ENCODE measurements around the gene COPA. TPM values are rescaled to one million over a fixed set of nuclear protein-coding genes. Genes with fewer than 3 reads are reported as not detected.

The COPA gene
- total and polyA plus RNA-seq, 11 donors: 46.9 to 129 (median 100) TPM

DNA sequence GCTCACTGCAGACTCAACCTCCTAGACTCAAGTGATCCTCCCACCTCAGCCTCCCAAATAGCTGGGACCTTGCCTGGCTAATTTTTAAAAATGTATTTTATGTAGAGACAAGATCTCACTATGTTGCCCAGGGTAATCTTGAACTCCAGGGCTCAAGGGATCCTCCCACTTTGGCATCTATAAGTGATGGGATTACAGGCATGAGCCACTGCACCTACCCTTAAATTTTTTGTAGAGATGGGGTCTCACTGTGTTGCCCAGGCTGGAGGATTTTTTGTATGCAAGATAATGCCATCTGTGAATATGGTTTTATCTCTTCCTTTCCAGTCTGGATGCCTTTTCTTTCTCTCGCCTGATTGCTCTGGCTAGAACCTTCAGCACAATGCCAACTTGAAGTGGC, 72.0 kb downstream of the COPA start:
- intact Hi-C loops (cut with DNase I): no loop called here
- TF ChIP-seq CTCF (IDR thresholded peaks at IDR 0.05) (no peak), POLR2A (IDR thresholded peaks at IDR 0.05) (no peak)
- H3K36me3 ChIP-seq: peaks cover 0 to 6% (median under 1%) of the 10 kb centered on the region in 9 donors
- H3K9me3 ChIP-seq: no peaks in the 10 kb centered on the region
- no peak overlapping the region for H3K27ac ChIP-seq
- no peaks in the 10 kb centered on the region for H3K4me1 ChIP-seq
- 74 to 100% (median 89%) methylated on average over 1 of the region's 1 CpG for WGBS, 4 donors
- no peaks in the 10 kb centered on the region for H3K27me3 ChIP-seq
- ATAC-seq (no peak), DNase-seq (no peak)
- no peak overlapping the region for H3K4me3 ChIP-seq

DNA sequence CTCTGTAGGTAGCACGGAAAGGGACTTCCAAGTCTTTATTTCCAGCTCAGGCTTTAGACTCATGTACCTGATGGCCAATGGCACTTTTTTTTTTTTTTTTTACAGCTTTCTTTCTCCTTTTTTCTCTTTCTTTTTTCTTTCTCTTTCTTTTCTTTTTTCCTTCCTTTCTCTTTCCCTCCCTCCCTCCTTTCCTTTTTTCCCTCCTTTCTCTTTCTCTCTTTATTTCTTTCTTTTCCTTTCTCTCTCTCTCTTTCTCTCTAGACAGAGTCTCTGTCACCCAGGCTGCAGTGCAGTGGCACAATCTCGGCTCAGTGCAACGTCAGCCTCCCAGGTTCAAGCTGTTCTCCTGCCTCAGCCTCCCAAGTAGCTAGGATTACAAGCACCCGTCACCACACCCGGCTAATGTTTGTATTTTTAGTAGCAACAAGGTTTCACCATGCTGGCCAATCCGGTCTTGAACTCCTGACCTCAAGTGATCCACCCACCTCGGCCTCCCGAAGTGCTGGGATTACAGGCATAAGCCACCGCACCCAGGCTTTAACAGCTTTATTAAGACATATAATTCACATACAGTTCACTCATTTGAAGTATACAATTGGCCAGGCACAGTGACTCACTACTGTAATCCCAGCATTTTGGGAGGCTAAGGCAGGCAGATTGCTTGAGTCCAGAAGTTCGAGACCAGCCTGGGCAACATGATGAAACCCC, 75.6 kb downstream of the COPA start:
- DNase-seq (no peak), ATAC-seq (no peak)
- TF ChIP-seq POLR2A (IDR thresholded peaks at IDR 0.05) (no peak), CTCF (IDR thresholded peaks at IDR 0.05) (no peak)
- WGBS, 4 donors: 73 to 89% (median 86%) methylated on average over 9 to 10 of the region's 10 CpGs
- Histone ChIP-seq H3K27me3 (no peaks in the 10 kb centered on the region), H3K9me3 (no peaks in the 10 kb centered on the region), H3K27ac (no peak overlapping the region), H3K4me1 (peaks cover 0 to 7% (median 2%) of the 10 kb centered on the region in 12 donors), H3K36me3 (no peaks in the 10 kb centered on the region), H3K4me3 (no peak overlapping the region)
- intact Hi-C loops (cut with DNase I): no loop called here

DNA sequence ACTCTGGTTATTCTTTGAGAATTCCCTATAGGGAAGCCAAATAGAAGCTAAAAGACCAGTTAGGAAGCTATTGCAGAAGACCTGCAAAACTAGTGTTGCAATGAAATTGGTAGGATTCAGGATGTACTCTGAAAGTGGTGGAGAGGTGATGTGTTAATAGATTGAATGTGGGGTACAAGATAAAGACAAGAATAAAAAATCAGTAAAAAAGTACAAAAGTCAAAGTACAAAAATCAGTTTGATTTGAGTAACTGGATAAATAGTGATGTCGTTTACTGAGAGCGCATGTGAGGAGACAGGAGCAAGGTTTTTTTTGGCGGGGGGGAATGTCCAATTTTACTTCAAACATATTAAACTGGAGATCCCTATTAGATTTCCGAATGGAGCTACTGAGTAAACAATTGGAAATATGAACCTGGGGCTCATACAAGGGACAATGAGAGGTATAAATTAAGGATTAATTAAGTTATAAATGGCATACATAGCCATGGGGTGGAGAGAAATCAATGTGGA, 78.2 kb downstream of the COPA start:
- Histone ChIP-seq H3K36me3 (no peaks in the 10 kb centered on the region), H3K27ac (no peak overlapping the region), H3K4me3 (no peak overlapping the region), H3K27me3 (no peaks in the 10 kb centered on the region), H3K9me3 (no peaks in the 10 kb centered on the region), H3K4me1 (peaks cover 0 to 24% (median 17%) of the 10 kb centered on the region in 12 donors)
- TF ChIP-seq POLR2A (IDR thresholded peaks at IDR 0.05): no peak
- TF ChIP-seq CTCF (IDR thresholded peaks at IDR 0.05): no peak
- WGBS, 4 donors: 83 to 89% (median 87%) methylated on average over 4 of the region's 4 CpGs
- ATAC-seq (no peak), DNase-seq (no peak)
- intact Hi-C loops (cut with DNase I): no loop called here

GRCh38 chr1:160261893-160262794, 80.9 kb downstream of the COPA start, which contains the start of gene DCAF8:
Gene DCAF8, minus strand, starts transcription at chr1:160262549. Its CDS starts 18,541 bp downstream, at chr1:160244008.
- Histone ChIP-seq H3K4me1 (peaks cover 0 to 50% (median 37%) of the 10 kb centered on the region in 12 donors), H3K27me3 (no peaks in the 10 kb centered on the region), H3K9me3 (no peaks in the 10 kb centered on the region), H3K27ac (peak within 1 kb of the TSS; percentile 87 to 99 (median 97)), H3K36me3 (peaks cover 0 to 11% (median 0%) of the 10 kb centered on the region in 9 donors), H3K4me3 (peak within 1 kb of the TSS; percentile 70 to 97 (median 86))
- peak; percentile 97 to 99 (median 98) for ATAC-seq
- no peak for TF ChIP-seq CTCF (IDR thresholded peaks at IDR 0.05)
- TF ChIP-seq POLR2A (IDR thresholded peaks at IDR 0.05): peak; percentile 50 to 94
- intact Hi-C loops (cut with DNase I): loop anchor here in 2 of 10 donors (2.0 kb wide), 1 partner anchor 23 kb away; the partner anchor contains the start of gene PEX19 (in 2 of the 2)
- DNase-seq: peak; percentile 98 to 99 (median 99)
- 0% methylated on average over 53 to 67 of the region's 67 CpGs for WGBS, 4 donors
